CD1c-positive myeloid dendritic cell (primary cell): ENCODE results near the gene DGKG.

ENCODE experiments used
- DNase-seq: peaks from one replicate; pipeline ENCODE4 v3.0.0-alpha.2; 2016; ENCODE audit errors: extremely low spot score

DGKG gene

DNA sequence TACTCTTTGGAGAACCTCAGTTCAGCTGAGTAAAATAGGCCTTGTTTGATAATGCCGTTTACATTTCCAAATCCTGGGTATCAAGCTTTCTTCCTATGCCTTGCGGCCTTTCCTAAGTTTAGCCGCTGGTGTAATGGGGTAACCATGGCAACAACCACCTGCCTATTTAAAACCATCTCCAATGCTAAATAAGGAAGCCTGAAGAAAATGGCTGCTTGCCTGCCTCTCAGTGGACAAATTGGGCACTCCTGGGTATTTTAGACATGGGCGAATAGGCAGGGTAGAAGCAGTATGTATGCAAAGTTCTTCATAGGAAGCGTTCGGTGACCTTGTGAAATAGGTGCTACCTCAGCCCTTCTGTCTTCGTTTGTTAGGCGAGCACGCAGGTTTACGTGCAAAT is 122.7 kb downstream of the DGKG start:
- no peak for DNase-seq

DNA sequence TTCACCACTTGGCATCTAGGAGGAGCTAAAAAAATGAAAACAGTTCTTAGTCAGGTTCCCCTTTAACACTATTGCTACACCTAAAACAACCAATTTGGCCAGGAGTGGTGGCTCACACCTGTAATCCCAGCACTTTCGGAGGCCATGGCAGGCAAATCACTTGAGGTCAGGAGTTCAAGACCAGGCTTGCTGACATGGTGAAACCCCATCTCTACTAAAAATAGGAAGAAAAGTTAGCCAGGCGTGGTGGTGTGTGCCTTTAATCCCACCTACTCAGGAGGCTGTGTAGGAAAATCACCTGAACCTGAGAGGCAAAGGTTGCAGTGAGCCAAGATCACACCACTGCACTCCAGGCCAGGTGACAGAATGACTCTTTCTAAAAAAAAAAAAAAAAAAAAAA is 124.1 kb downstream of the DGKG start:
- DNase-seq, result no peak

DNA sequence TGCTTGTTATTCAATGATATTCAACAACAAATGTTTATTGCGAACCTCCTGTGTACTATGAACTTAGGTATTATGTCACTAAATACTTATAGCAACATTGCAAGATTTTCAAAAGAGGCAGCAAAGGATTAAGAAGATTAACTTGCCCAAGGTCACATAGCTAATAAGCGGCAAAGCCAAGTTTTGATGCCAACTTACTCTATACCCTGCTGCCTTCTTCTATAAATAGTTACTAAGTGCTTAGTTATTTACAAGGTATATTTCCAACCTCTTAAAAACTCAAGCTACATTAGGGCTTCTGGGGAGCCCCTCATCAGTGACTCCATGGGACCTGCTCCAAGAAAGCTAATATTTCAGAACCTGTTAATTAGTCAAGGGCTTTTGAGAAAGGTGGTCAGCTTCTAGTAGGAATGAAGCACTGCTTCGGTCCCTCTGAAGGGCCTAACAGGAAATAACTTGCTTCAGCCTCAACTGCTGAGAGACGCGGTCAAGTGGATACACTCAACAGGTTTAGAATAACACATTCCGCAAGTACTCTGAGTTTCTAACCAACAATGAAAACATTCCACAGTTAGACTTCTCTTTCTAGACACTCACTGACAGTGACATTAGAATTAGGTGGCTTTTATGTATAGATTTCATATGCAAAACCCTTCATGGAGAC is 125.5 kb downstream of the DGKG start:
- no peak for DNase-seq

DNA sequence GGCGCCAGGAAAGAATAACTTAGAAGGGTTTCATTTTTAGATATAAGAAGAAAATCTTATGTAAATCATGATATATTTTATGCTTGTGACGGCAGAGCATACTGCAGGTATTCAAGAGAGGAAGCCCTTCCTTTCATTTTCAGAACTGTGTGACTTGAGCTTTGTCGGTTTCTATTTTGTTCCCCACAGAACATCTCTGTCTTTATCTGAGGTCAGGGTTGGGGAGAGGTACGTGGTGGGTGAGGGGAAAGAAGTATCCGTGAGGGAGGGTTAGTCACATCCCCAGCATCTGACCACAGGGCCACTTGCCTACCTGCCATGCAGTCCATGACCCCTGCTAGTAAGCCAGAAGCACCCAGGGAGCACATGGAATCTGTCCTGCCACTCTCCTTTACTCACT is 126.5 kb downstream of the DGKG start:
- DNase-seq, result no peak

DNA sequence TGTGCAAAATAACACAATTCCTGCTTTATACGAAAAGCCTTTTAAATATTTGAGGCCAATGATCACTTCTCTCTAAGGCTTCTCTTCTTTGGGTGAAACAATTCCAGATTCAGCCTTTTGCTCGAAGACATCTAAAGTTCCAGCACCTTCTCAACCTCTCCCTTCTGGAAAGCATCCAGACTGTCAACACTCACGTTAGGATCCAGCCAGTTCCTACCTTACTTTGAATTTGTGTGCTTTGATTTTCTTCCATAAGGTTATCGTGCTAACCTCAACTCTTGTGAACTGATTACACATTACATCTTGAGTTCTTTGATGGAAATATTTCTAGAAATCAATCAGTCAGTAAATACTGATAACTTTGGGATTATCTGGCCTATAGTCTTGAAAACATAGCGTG is 127.9 kb downstream of the DGKG start:
- no peak for DNase-seq

DNA sequence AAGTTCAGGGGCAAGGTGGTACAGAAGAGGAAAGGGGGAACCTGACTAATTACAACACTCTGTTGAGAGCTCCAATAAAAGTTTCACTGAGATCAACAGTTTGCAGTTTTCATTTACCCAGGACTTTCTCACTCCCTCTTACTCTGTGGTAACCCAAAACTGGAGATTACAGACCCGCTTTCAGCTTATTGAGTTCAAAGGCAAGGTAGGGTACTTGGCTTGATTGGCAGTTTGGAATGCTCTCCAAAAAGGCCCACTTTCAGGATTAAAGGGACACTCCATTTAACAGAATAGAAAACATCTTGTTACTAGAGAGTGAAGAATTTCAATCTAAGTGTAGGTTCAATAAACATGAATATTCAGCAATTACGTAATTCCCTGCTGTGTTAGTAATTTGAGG is 135.6 kb downstream of the DGKG start:
- no peak for DNase-seq

DNA sequence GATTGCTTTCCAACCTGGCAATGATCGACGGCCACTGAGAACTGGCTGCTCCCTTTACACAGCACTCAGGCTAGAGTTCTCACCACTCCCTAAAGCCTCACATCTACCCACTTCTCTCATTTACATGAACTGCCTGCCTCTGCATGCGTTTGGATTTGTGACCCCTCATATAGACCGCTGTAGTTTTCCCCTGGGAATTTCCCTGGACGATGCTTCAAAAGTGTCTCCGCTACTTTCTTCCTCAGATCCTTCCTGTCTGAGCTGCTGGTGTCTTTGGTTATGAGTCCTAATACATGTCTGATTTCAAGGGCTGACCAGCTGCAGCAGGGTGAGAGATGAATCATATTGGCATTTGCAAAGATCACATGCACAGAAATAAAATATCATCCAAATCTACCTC is 136.4 kb downstream of the DGKG start:
- DNase-seq, result no peak

DNA sequence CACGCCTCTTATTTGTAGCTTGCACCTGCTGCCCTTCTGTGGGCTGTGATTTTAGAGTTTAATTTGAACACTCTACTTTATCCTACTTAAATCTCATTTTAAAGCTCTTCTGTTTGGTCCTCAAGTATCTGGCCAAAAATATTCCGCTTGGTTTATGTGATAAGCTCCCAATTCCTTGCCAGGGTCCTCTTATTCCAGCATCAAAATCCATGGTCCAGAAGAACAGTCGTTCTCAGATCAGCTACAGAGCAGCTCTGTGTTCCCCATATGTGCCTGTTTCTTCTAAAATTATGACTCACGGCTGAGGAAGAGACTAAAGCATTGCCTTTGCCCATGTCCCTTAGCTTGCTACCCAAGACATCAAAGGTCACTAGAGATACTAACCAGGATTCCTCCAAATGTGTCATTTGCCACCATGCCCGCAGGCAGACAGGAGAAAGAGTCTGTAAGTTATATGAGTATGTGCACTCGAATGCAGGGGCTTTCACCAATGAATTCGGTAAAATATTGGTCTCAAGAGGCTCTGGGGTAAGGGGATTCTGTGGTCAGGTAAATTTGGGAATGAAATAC is 137.9 kb downstream of the DGKG start:
- no peak for DNase-seq

DNA sequence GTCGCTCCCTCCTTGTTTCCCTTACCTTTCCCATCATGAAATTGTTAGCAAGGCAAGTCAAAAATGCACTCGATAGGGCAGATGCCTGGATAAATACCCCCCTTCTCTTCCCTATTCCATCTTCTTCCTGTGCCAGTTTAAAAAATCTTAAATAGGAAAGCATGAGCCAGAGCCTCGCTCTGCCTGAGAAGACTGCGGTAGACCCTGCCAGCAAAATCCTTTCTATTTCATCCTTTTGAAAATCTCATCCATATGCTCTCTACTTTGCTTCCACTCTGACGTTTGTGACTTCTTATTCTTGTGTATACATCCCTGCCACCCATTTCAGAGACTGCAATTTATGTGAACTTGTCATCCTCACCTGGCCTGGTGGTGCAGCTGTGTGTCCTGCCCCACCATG is 138.6 kb downstream of the DGKG start:
- no peak for DNase-seq

DNA sequence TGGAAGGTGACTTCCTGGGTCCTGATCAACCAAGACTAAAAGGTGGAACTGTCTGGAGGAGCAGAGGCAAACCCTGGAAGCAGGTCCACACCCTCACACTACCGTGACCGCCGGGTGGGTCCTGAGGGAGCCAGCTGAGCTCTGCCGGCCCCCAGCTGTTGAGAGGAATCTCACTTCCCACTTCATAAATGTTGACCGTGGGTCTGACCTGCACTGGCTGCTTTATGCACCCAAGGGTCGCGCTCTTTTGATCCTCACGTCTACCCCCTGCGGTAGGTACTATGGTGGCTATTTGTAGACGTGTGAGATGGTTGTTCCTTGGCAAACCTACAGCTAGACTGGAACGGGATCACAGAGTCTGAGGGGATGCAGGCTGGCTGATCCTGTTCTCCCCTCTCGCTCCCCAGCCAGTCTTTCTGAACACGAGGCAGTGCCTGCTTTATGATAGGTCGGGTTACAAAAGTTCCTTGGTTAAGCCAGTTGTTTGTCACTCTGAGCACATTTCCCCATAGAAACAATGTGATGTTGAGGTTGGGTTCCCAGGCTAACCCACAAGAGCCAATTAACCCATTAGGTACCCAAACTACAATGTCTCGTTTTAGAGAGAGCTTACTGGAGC is 140.2 kb downstream of the DGKG start:
- no peak for DNase-seq

DNA sequence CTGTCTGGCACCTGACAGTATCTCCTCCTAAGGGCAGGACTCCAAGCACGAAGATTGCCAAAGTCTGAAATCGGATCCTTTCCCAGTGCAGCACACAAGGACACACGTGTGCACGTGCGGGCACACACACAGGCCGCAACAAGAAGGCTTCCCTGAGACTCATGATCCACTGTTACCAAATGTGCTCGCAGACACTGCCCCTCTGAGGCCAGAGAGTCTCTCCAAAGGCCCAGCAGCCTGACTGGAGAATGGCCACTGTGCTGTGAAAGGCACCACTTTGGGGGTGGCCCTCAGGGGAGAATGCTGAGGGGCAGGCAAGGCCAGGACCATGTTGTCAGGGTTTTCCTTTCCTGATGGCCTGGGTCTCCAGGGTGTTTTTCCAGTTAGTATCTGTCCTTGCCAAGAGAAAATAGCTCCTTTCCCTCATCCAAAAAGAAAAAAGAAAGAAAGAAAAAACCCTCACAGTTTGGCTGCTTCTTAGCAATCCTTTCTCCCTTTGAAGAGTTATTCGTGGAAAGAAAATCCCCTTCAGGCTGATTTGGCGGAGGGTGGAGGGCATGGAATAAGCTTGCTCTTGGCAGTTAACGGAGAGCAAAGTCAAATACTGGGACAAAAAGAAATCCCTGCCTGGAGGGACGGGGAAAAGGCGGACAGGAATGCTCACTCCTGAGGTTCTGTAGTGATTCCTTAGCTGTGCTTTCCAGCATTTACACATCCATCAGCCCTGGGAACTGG is 141.0 kb downstream of the DGKG start:
- DNase-seq, result no peak

DNA sequence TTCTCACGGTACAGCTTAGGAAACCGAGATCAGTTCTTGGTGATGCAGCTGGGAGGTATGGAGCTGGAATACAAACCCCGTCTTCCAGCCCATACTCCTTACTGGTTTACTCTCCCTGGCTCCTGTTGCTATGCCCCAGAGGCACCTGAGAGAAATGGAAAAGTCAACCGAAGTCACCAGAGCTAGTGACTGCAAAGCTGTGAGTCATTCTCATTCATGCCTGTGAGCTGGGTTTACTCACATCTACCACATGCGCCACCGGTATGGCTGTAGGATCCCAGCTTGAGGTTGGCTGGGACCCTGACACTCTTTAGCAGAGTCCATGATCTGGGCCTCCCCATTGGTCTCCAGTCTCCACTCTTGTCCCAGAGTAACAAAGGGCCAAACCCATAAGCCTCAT is 141.7 kb downstream of the DGKG start:
- DNase-seq, result no peak

DNA sequence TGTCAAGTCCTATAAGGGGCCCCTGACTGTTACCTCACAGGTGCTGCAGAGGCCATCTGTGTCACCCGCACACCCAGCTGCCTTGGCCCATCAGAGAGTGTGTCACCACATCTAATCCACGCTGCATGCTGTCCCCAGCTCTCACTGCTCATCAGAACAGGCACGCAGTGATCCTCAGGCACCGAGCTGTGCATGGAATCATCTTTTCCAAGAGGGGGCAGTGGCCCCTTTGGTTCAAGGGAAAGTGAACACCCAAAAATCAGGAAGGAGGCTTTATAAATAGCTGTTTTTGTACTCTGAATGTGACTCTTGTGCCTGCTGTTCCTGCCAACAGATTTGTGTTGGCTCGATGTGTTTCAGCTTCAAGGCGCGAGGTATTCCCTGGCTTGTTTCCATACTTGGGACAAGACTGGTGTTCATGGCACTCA is 142.8 kb downstream of the DGKG start:
- DNase-seq, result no peak

DNA sequence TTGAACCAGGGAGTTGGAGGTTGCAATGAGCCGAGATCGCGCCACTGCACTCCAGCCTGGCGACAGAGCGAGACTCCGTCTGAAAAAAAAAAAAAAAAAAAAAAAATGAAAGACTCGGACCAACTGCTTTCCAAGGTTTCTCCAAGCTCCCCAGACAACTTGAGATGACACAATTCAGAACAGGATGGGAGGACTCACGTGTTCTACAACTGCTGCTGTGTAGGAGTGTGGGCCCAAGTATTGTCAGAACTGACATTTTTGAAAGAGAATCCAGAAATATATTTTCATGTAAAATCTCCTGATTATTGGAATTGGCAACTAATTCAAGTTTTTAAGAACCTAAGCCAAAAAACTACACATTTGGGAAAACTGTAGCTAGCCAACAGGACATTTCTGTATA is 143.6 kb downstream of the DGKG start:
- no peak for DNase-seq

DNA sequence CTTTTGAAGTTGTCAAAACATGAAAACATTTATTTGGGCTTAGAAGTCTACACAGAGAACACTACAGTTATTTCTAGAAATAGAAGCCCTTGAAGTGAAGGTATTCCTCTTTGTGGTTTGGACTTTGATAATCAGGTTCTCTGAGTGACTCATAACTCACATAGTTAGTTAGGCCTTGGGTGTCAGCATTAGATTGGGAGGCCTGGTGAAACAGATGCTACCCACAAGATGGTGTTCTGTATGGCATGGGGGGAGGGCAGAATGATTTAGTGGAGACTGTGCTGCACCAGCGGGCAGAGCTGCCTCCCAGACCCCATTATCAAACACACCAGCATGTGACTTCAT is 144.2 kb downstream of the DGKG start:
- no peak for DNase-seq

DNA sequence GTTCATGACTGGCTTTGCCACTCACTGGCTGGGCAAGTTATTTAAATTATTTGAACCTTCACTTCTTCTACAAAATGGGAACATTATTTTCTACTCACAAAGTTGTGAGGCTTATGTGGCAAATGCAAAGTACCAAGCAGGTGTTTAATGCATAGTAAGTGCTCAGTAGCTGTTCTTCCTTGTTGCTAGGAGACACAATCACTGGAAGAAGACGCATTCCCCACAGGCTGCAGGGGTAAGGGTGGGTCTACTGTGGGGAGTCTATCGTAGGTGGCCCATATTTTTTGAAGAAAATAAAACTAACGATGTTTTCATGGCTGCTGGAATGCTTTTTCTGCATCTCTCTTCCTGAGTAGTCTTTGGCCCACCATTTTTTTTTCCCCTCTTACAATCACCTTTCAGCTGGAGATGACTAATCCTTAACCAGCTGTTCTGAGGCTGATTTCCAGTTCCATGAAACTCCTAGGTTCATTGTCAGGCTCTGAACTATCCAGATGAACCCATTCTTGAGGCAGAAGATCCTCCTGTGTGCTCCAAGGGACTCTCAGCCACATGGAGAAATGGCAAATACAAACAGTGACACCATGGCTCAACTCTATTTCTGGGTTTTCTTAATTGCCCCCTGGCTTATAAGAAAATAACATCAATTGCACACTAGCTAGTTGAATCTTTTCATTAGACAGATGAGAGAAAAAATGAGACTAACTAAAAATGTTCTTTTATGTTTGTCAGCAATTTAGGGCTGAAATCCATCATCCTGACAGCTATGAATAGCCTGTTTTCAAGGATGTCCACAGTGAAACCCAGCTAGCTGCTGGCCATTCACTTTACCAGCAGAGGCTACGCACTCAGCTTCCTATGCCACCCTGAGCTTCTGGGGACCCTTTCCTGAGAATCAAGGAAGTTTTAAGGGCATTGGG is 144.9 kb downstream of the DGKG start:
- DNase-seq, result no peak

DNA sequence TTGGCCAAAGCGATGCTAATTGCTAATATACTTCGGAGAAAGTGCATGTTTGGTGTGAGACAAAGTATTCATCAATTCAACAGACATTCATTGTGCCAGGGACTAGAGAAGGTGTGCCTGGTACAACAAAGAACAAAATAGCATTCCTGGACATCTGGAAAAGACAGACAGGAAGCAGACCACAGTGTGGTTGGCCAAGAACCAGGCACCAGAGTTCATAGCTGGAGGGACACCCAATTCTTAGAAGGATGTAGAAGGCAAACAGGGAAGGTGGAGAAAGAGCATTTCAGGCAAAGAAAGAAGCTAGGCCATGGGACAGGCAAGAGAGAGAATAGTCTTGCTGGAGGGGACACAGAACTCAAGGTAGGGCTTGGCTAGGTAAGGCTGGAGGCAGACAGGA is 147.4 kb downstream of the DGKG start:
- DNase-seq, result no peak

DNA sequence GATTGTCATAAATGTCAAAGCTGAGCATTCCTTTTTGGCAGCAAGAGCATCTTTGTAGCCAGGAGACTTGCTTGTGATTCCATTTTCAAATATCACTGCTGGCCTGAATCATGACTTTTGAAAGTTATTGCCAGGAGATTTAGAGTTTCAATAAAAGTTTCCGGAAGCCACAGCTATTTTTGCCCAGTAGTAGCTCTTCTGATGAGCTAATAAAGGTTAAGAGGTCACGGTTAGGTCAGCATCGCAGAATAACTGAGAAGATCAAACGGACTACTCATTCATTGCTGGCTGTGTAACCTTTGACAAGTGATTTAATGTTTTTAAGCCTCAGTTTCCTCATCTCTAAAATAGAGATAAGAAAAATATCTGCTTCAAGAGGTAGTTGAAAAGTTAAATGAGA is 148.1 kb downstream of the DGKG start:
- DNase-seq, result no peak

DNA sequence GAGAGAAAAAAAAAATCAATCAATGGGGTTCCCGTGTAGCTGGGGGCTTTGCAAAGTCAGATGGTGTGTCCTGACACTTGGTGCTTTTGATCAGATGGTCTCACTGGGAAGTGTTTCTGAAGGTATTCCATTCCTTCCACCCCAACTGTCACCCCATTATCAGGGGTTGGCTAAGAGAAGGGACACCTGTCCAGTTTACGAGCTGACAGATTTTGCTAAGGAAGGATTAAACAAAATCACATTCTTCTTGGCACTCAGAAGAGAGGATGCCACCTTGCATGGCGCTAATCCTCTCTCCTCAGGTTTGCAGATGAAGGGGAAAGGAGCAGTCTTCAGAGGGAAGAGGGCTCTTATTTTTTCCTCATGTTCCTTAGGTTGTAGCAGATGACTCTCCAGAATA is 149.4 kb downstream of the DGKG start:
- no peak for DNase-seq

DNA sequence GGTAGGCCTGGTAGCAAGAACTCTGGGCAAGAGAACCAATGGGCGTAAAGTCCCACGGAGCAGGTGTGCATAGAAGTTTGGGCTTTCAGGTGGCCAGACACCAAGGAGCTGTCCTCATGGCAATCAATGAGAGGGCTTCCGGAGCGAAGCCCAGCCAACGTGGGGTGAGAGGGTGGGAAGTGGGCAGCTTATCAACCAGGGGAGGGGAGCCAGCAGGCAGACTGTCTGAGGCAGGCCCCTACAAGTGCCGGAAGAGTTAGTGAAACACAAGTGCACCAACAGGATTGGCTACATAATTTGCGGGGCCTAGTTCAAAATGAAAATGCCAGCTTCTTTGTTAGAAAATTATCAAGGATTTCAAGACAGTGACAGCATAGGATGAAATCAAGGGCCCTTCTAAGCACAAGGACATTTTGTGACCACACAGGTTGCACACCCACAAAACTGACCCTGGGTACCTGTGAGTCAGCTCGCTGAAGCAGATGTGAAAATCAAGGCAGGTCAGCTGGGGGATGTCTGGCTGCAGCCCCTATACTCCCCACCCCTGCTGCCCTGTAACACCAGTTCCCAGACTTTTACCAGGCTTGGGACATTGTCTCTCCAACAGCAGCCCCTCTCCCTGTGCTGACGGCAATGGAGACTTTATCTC is 151.1 kb downstream of the DGKG start:
- DNase-seq, result no peak
